ENCODE data around the gene MX2.

Gene MX2

GRCh38 chr21:41429925-41430491, 68.2 kb downstream of the MX2 start:
- no peak for DNase-seq
- TF ChIP-seq GATA1 (IDR thresholded peaks at IDR 0.05; ENCODE audit: low read depth, low read length) = no peak
- no peak for TF ChIP-seq POLR2A (IDR thresholded peaks at IDR 0.05; ENCODE audit: low read length)

DNA sequence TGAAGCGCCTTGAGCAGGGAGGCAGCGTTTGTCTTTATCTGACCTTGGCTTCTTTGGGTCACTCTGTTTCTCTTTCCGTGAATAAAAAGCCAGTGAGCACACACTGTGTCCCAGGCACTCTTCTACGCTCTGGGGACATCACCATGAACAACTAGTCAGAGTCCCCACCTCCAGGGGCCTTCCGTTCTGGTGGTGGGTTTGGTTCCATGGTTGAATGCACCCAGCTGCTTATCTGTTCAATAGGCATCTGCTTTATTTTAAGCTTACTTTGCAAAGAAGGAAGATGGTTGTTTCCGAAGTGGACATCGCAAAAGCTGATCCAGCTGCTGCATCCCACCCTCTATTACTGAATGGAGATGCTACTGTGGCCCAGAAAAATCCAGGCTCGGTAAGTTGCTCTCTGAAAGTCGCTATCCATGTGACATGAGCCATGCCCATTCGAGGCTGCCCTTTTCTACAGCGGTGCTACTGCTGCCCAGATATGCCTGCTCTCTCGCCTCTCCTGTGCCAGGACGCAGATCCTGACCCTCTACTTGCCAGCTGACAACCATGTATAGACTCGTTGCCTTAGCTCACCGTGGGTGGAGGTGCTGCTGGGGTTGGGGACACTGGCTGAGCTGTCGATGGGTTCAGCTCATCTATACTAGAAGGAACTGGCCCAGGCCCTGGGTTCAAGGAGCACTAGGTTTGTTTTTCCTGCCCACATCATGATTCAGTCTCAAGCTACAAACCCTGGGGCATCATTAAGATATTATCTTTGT, 70.1 kb downstream of the MX2 start:
- TF ChIP-seq GATA1 (IDR thresholded peaks at IDR 0.05; ENCODE audit: low read depth, low read length) (no peak), POLR2A (IDR thresholded peaks at IDR 0.05; ENCODE audit: low read length) (no peak)
- DNase-seq = no peak

DNA sequence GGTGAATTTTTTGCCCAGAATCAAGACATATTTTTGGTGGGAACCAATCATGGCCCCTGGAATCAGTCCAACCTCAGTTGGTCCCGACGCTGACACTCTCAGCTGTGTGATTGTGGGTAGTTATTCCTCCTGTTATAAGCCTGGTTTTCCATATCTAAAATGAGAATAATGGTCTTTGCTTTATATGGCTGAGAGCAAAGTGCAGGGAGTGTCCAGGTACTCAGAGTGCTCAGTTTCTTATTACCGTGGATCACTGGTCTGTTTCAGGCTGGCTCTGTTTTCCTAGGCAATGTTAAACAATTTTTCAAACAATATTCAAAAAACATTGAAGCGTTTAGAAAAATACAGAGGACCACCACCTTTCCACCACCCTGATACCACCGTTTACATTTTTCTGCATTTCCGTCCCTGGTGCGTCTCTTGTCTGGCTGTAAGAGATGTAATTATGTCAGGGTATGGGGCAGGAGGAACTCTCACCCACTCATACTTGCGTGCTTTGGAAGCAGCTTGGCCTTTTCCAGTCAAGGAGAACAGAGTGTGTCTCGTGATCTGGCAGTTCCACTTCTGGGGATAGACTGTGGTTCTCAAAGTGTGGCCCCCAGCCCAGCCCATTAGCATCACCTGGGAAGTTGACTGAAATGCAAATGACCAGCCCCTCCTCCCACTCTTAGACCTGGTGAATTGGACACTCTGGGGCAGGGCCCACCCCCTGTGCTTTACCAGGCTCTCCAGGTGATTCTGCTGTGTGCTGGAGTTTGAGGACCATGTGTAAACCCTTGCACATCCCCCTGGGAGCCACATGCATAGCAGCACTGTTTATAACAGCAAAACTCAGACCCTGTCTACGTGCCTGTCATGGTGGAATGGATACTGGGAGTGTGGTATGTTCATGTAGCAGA, 71.0 kb downstream of the MX2 start:
- TF ChIP-seq GATA1 (IDR thresholded peaks at IDR 0.05; ENCODE audit: low read depth, low read length) (no peak), POLR2A (IDR thresholded peaks at IDR 0.05; ENCODE audit: low read length) (no peak)
- no peak for DNase-seq

- no peak for DNase-seq
- no peak for TF ChIP-seq POLR2A (IDR thresholded peaks at IDR 0.05; ENCODE audit: low read length)
Observed at GRCh38 chr21:41433566-41433965, 71.7 kb downstream of the MX2 start.

- no peak for TF ChIP-seq GATA1 (IDR thresholded peaks at IDR 0.05; ENCODE audit: low read depth, low read length)
- no peak for TF ChIP-seq POLR2A (IDR thresholded peaks at IDR 0.05; ENCODE audit: low read length)
- no peak for DNase-seq
Observed at GRCh38 chr21:41435706-41436105, 73.9 kb downstream of the MX2 start.

DNA sequence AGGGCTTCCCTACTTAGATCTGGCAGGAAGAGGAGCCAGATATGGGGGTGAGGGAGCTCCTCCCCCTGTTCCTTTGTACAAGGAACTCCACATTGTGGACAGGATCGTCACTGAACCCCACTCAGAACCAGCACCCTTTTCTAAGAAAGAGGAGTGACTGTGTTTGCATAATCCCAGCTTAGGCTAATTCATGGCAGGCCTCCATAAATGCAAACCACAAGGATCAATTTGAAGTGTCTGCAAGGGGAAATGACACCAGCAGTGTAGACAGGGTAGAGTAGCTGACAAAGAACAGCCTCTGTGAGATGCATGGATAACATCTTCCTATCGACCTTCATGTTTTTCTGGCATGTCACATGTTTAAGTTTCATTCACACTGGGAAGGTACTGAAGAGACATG, 75.9 kb downstream of the MX2 start:
- TF ChIP-seq POLR2A (IDR thresholded peaks at IDR 0.05; ENCODE audit: low read length) = no peak
- no peak for DNase-seq

DNA sequence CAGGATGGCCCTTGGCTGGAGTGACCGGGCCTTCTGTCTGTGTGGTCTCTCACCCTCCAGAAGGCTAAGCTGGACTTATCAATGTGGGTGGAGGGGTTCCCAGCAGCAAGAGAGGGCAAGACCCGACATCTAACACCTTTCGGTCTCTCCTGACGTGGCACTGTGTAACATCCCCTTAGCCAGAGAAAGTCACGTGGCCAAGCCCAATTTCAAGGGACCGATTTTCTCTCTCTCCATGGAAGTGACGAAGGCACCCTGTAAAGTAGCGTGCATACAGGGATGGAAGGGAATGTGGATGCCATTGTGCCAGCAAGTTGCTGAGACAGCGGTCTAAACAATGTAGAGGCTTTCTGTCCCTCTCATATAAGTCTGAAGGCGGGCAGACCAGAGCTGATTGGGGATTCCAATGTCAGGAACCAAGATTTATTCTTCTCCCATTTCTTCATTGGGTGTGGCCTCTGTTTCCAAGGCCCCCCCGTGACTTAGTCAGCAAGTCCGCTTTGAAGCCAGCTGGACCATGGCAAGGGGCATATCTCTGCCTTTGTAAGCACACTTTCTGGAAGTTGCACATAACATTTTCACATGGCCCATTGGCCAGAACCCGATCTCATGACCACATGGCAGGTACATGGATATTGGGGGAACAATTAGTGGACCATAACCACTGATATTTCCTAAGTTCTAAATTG, 76.7 kb downstream of the MX2 start:
- DNase-seq = no peak
- TF ChIP-seq GATA1 (IDR thresholded peaks at IDR 0.05; ENCODE audit: low read depth, low read length) (no peak), POLR2A (IDR thresholded peaks at IDR 0.05; ENCODE audit: low read length) (no peak)

DNA sequence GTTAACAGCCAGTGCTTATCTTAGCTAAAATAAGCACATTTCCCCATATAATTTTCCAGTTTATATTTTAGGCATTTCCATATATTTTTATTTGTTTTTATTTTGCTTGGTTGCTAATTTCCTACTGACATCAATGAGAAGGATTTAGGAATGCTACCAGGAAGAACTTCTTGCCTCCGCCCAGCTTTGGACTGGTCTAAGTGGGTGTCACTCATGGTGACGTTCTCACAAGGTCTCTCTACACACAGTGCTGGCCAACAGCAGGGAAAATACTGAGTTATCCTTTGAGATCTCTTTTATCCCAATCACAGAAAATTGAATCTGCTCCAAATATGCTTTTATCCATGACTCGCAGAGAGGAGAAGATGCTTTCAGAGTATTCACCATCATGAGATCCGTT, 77.4 kb downstream of the MX2 start:
- no peak for DNase-seq

DNA sequence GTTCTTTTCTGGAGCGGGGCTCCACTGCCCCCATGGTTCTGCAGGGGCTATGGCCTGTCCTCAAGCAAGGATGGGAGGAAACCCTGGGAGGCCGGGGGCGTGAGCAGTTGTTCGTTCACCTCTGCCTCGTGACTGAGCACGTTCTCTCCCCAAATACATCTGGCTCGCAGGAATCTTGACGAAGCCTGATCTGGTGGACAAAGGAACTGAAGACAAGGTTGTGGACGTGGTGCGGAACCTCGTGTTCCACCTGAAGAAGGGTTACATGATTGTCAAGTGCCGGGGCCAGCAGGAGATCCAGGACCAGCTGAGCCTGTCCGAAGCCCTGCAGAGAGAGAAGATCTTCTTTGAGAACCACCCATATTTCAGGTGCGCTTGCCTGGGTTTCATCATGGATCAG, 79.7 kb downstream of the MX2 start:
- no peak for TF ChIP-seq GATA1 (IDR thresholded peaks at IDR 0.05; ENCODE audit: low read depth, low read length)
- no peak for TF ChIP-seq POLR2A (IDR thresholded peaks at IDR 0.05; ENCODE audit: low read length)
- no peak for DNase-seq

More for the DNA sequence above, 77.4 kb downstream of the MX2 start:
- no peak for TF ChIP-seq POLR2A (IDR thresholded peaks at IDR 0.05; ENCODE audit: low read length)
- no peak for TF ChIP-seq GATA1 (IDR thresholded peaks at IDR 0.05; ENCODE audit: low read depth, low read length)

GRCh38 chr21:41442481-41443186, 80.8 kb downstream of the MX2 start:
- no peak for TF ChIP-seq POLR2A (IDR thresholded peaks at IDR 0.05; ENCODE audit: low read length)
- TF ChIP-seq GATA1 (IDR thresholded peaks at IDR 0.05; ENCODE audit: low read depth, low read length) = no peak
- DNase-seq = no peak

- TF ChIP-seq POLR2A (IDR thresholded peaks at IDR 0.05; ENCODE audit: low read length) (no peak), GATA1 (IDR thresholded peaks at IDR 0.05; ENCODE audit: low read depth, low read length) (no peak)
Observed at GRCh38 chr21:41443562-41443961, 81.7 kb downstream of the MX2 start.

GRCh38 chr21:41444703-41445464, 83.1 kb downstream of the MX2 start:
- TF ChIP-seq GATA1 (IDR thresholded peaks at IDR 0.05; ENCODE audit: low read depth, low read length) = no peak
- no peak for TF ChIP-seq POLR2A (IDR thresholded peaks at IDR 0.05; ENCODE audit: low read length)
- no peak for DNase-seq

More at GRCh38 chr21:41443562-41443961, 81.7 kb downstream of the MX2 start:
- DNase-seq = no peak

DNA sequence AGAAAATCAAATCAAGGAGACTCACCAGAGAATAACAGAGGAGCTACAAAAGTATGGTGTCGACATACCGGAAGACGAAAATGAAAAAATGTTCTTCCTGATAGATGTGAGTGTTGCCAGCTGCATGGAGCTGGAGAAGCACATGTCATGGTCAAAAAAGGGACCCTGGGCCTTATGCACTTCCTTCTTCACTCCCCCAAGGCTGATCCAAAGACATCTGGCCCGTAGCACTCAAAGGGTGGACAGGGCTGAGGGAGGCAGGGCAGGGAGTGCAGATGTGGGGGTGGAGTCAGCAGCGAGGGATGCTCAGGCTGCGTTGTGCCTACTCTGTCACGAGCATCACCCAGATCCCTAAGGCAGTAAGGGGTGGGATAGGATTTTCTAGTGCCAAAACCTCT, 83.6 kb downstream of the MX2 start:
- no peak for DNase-seq
- no peak for TF ChIP-seq POLR2A (IDR thresholded peaks at IDR 0.05; ENCODE audit: low read length)
- TF ChIP-seq GATA1 (IDR thresholded peaks at IDR 0.05; ENCODE audit: low read depth, low read length) = no peak

All from erythroblast (primary cell).